Activated CD4-positive, alpha-beta T cell treated with anti-CD3 and anti-CD28 coated beads, Interleukin-2, amount 10 ng/mL, durations not matched to agents 7 days and 5 days (primary cell): ENCODE data around the gene MS4A15. TPM values are rescaled to one million over a fixed set of nuclear protein-coding genes. Genes with fewer than 3 reads are reported as not detected.

Experiments used
- CTCF ChIA-PET: fragments of 350-600 bp; sonication (Branson Sonifier 250); formaldehyde crosslinking; loops from one replicate; lab custom pipeline; 2021; ENCODE audit warnings: antibody characterized with exemption; lab: Charles Lee
- POLR2A ChIA-PET: fragments of 350-600 bp; sonication (Branson Sonifier 250); formaldehyde crosslinking; loops from one replicate; lab custom pipeline; 2021; ENCODE audit warnings: antibody characterized with exemption; lab: Charles Lee
- DNase-seq: peaks from one replicate; pipeline ENCODE4 v3.0.0-alpha.2; 2020
- H3K27ac Mint-ChIP-seq: one replicate; pipeline ENCODE4 v1.8.0; 2021; ENCODE audit warnings: mild to moderate bottlenecking, moderate library complexity, mixed read lengths
- H3K27me3 Mint-ChIP-seq: one replicate; pipeline ENCODE4 v1.8.0; 2021; ENCODE audit warnings: mixed read lengths
- H3K36me3 Mint-ChIP-seq: one replicate; pipeline ENCODE4 v1.8.0; 2021; ENCODE audit warnings: low read depth, mixed read lengths
- H3K4me1 Mint-ChIP-seq: one replicate; pipeline ENCODE4 v1.8.0; 2021; ENCODE audit warnings: mixed read lengths
- H3K4me3 Mint-ChIP-seq: one replicate; pipeline ENCODE4 v1.8.0; 2021; ENCODE audit warnings: mild to moderate bottlenecking, moderate library complexity, mixed read lengths
- H3K9me3 Mint-ChIP-seq: one replicate; pipeline ENCODE4 v1.8.0; 2021; ENCODE audit warnings: mixed read lengths
- total RNA-seq, 2 experiments: library from RNA; stranded (reverse); gene quantifications; one replicate each; pipeline ENCODE4 v1.2.3, GENCODE V29; 2021

MS4A15 gene
- total RNA-seq, 2 experiments from 2014 or later = not detected

DNA sequence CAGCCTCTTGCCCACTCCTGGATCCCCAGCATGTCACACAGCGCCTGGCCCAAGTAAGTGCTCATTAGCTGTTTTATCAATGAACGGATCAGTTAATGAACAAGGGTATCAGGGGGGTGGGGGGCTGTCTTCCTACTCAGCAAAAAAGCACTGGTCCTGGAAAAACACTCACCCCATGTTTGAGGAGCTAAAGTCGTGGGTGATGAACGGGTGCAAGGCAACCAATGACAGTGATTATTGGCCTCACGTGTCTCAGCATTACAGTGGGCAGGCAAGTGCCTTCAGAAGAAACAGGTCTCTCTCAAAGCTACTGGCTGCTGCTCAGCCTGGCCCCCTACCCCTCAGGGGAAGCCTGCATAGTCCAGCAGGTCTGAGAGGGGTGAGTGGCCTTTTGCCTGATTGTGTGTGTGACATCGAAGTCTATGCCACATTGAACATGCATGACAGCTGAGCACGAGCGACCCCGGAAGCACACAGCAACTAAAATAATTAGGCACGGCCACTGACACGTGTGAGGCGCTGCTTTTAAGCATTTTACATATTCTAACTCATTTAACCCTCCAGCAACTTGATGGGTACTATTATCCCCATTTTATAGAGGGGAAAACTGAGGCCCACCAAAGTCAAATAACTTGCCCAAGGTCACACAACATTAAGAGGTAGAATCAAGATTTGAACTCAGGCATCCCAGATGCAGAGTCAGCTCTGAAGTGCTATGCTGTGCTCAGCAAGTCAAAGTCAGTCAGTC, 25.9 kb downstream of the MS4A15 start:
- Mint-ChIP-seq H3K27me3 (peaks cover 5% of the 10 kb centered on the region), H3K27ac (no peak overlapping the region), H3K36me3 (no peaks in the 10 kb centered on the region), H3K9me3 (no peaks in the 10 kb centered on the region), H3K4me3 (no peak overlapping the region), H3K4me1 (no peaks in the 10 kb centered on the region)
- no peak for DNase-seq
- ChIA-PET POLR2A (no interaction called here), CTCF (no interaction called here)

DNA sequence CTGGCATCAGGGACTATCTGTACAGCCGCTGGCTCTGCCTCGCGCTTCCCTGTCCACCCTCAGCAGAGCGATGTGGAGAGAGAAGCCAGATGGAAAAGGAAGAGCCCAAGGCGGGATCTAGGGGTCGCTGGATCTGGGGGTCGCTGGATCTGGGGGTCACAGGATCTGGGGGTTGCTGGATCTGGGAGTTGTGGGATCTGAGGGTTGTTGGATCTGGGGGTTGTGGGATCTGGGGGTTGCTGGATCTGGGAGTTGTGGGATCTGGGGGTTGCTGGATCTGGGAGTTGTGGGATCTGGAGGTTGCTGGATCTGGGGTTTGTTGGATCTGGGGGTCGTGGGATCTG, 26.4 kb downstream of the MS4A15 start:
- no peak overlapping the region for H3K27ac Mint-ChIP-seq
- no peak overlapping the region for H3K4me3 Mint-ChIP-seq
- H3K9me3 Mint-ChIP-seq = no peaks in the 10 kb centered on the region
- ChIA-PET POLR2A (no interaction called here), CTCF (no interaction called here)
- H3K27me3 Mint-ChIP-seq = peaks cover 2% of the 10 kb centered on the region
- no peaks in the 10 kb centered on the region for H3K4me1 Mint-ChIP-seq
- H3K36me3 Mint-ChIP-seq = no peaks in the 10 kb centered on the region
- no peak for DNase-seq

DNA sequence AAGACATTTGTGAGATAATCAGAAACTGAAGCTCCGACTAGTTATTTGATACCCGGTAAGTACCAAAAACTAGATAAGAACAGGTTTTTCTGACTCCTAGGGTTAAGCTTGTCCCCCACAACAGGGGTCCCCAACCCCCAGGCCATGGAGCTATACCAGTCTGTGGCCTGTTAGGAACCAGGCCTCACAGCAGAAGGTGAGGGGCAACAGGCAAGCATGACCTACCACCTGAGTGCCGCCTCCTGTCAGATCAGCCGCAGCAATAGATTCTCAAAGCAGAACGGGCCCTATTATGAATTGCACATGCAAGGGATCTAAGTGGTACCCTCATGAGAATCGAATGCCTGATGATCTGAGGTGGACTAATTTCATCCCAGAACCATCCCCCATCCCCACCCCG, 27.2 kb downstream of the MS4A15 start:
- no peak for DNase-seq
- POLR2A ChIA-PET = no interaction called here
- Mint-ChIP-seq H3K9me3 (no peaks in the 10 kb centered on the region), H3K27ac (no peak overlapping the region), H3K27me3 (no peaks in the 10 kb centered on the region), H3K4me1 (no peaks in the 10 kb centered on the region), H3K36me3 (no peaks in the 10 kb centered on the region), H3K4me3 (no peak overlapping the region)
- CTCF ChIA-PET = interaction anchor here (1.3 to 1.4 kb wide), 2 partner anchors 10 to 89 kb away, joined by 3 read pairs; no protein-coding TSS in a partner anchor

DNA sequence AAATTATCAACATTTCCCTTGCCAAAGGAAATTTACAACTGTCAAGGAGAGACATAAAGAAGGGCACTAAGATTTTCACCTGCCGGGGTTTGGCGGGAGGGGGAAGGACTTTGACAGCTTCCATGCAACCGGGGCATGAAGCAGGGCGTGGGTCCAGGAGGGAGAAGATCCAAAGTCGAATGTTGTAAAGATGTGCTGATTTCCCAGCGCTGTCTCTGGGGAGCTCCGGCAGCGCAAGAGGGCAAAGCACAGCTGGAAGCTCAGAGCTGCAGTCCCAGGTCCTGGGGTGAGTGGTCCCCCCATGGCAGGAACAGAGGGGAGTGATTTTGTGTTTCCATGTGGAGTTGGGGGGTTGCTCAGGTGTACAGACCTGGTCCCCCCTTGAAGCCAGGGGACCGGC, 28.5 kb downstream of the MS4A15 start, which contains the start of gene MS4A10:
Gene MS4A10, plus strand, starts transcription at position 198 of the 400 bp plus-strand sequence. CDS start 5,003 bp downstream, outside the sequence.
- H3K4me3 Mint-ChIP-seq = no peak within 1 kb of the TSS
- POLR2A ChIA-PET = no interaction called here
- no peaks in the 10 kb centered on the region for H3K27me3 Mint-ChIP-seq
- CTCF ChIA-PET = interaction anchor here (1.3 to 1.4 kb wide), 3 partner anchors 9 to 87 kb away, joined by 3 read pairs; no protein-coding TSS in a partner anchor
- H3K4me1 Mint-ChIP-seq = no peaks in the 10 kb centered on the region
- no peak for DNase-seq
- H3K9me3 Mint-ChIP-seq = no peaks in the 10 kb centered on the region
- H3K36me3 Mint-ChIP-seq = no peaks in the 10 kb centered on the region
- no peak within 1 kb of the TSS for H3K27ac Mint-ChIP-seq

DNA sequence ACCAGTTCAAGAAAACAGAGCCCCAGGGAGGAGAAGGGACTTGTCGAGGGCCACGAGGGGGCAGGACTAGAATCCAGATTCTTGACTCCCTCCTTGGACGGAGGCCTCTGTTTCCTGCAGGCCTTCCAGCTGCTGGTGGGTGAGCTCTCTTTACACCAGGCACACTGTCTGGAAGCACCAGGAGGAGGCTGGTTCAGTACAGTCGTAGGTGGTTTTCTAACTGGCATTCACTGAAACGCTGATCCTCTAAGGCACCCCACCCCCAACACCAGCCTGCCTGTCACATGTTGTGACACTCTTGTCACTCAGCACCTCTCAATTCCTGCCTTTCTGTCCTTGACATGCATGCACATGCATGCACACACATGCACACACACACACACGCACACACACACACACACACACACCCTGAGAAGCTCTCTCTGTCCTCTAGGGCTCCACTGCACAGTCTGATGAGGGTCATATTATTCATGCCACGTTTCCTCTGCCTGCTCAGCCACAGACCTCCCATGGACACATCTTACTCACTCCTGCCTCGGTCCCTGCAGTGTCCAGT, 29.2 kb downstream of the MS4A15 start:
- Mint-ChIP-seq H3K27ac (no peak overlapping the region), H3K36me3 (no peaks in the 10 kb centered on the region), H3K4me1 (no peaks in the 10 kb centered on the region), H3K4me3 (no peak overlapping the region), H3K9me3 (no peaks in the 10 kb centered on the region), H3K27me3 (no peaks in the 10 kb centered on the region)
- ChIA-PET CTCF (interaction anchor here (1.4 kb wide), 1 partner anchor 10 kb away, joined by 3 read pairs; no protein-coding TSS in a partner anchor), POLR2A (no interaction called here)
- no peak for DNase-seq

DNA sequence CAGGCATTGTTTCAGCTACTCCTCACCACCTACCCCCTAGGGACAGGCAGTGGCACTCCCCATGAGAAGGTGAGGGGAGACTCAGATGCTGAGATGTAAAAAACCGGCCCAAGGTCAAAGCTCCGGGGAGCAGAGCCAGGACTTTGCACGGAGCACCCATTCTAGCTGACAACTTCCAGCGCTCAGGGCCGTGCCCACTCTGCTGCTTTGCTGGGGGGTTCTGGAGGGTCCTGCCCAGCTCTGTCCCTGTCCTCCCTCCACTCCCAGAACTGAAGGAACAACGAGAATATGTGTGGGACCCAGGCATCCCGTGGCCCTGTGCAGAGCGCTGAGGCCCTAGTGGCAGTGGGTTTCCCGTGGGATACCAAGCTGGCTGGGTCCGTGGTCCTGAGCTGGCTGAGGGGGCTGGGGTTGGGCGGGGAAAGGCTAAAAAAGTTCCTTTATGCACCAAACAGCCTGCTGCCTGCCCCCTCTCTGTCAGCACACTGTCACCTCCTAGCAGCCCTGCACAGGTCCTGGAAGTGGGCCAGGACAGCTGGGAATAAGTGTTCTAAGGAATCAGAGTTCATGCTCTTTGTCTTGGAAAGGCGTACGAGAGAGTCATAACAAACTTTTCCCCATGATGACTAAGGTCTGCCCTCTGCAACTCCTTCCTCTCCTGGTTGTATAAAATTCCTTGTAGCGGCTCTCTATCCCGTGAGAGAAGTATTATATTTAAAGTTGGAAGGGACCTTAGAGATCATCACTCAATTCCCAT, 30.3 kb downstream of the MS4A15 start:
- POLR2A ChIA-PET = no interaction called here
- no peaks in the 10 kb centered on the region for H3K9me3 Mint-ChIP-seq

DNA sequence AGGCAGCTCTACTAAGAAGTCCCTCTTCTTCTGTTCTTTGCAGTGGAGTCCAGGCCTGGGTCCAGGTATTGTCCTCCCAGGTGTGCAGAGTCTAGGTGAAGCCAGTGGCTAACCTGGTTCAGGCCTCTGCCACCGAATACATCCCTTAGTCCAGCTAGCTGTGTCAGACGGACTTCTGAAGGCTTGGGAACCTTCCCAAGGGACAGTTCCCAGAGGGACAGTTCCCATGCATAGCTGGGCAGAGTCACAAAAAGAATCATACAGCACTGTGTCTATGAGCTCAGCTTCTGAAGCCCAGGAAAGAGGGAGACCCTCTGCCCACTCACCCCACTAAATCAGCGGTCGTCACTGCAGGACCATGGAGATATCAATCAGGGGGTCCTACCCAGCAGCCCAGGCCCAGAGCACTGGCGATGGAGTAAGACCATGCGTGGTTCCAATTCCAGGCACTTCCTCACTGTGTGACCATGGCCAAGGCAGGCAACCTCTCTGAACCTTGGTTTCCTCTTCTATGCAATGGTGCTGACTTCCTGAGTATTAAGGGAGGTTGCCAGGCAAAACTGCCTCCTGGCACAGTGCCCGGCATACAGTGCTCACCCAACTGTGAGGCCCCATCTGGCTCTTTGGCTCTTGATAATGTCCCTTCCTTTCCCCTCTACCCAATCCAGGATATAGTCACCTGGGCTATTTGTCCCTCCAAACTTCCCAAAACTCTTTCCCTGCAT, 31.9 kb downstream of the MS4A15 start:
- H3K27me3 Mint-ChIP-seq = peaks cover 6% of the 10 kb centered on the region
- no peak for DNase-seq
- no peak overlapping the region for H3K4me3 Mint-ChIP-seq
- no peak overlapping the region for H3K27ac Mint-ChIP-seq
- no peaks in the 10 kb centered on the region for H3K4me1 Mint-ChIP-seq
- H3K36me3 Mint-ChIP-seq = no peaks in the 10 kb centered on the region
- no peaks in the 10 kb centered on the region for H3K9me3 Mint-ChIP-seq
- ChIA-PET POLR2A (no interaction called here), CTCF (interaction anchor here (2.2 kb wide), 1 partner anchor 13 kb away, joined by 6 read pairs; no protein-coding TSS in a partner anchor)

More for the DNA sequence above, 30.3 kb downstream of the MS4A15 start:
- CTCF ChIA-PET = no interaction called here
- no peak for DNase-seq
- Mint-ChIP-seq H3K36me3 (no peaks in the 10 kb centered on the region), H3K4me1 (no peaks in the 10 kb centered on the region), H3K27ac (no peak overlapping the region), H3K4me3 (no peak overlapping the region), H3K27me3 (peaks cover 4% of the 10 kb centered on the region)

DNA sequence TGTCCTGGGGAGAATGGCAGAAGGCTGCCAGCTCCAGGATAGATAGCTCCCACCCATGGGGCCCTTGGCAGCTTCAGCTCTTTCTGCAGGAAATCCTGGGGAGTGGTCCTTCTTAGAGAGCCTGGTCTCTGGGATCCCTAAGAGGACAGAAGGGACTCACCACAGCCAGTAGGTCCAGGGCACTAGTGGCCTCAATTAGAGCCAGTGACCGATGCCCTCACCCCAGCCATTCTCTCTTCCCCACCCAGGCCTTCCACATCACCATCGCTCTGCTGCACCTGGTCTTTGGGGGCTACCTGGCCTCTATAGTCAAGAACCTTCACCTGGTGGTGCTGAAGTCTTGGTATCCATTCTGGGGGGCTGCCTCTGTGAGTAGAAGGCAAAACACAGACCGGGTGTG, 34.1 kb downstream of the MS4A15 start:
- ChIA-PET CTCF (no interaction called here), POLR2A (no interaction called here)
- Mint-ChIP-seq H3K4me1 (no peaks in the 10 kb centered on the region), H3K27ac (no peak overlapping the region), H3K9me3 (no peaks in the 10 kb centered on the region), H3K36me3 (no peaks in the 10 kb centered on the region), H3K27me3 (peaks cover 6% of the 10 kb centered on the region), H3K4me3 (no peak overlapping the region)
- DNase-seq = no peak

DNA sequence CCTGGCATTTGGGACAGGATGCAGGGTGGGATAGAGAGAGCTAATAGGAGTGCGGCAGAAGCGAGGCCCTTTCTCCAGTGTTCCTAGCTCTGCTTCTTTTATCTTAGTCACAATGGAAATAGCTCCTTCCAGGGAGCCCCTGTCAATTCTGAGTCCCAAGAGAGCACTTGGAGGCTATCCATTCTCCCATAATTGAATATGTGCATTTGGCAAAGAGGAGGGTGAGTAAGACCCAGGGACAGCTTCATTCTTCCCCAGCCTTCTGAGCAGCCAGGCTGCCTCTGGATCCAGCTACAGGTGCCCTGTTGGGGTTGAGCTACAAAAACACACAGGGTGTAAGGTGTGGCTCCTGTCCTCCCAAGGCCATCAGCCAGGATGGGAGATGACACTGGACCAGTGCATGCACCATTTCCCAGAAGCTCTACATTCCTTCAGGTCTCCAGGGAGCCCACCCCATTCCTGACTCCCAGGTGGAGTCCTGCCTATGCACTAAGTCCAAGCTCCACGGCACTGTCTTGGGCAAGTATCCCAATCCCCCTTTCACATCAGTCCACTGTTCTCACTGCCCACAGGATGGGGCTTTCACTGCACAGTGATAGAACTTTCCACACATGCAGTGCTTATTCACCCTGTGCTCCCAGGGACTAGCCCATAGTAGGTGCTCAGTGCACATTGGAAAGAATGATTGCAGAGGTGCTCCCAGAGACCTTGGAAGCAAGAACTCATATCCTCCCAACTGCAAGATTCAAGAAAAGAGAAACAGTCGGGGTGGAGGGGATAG, 34.7 kb downstream of the MS4A15 start:
- POLR2A ChIA-PET = no interaction called here

DNA sequence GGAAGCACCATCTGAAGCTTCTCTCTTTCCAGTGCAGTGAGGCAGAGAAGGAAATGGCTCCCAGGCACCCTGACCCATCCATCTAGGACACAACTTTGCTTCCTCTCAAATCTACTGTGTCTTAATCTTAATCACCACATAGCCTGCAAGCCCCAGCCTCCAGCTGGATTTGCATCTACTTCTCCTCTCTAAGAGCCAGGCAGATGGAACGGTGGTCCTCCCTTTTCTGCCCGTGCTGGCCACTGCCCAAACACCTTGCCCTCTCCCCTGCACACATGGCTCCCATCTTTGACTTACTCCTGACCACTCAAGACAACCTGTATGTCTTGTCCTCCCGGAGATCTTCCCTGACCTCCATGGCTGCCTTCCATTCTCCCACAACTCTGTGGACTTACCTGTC, 35.9 kb downstream of the MS4A15 start:
- CTCF ChIA-PET = interaction anchor here (1.2 kb wide), 1 partner anchor 28 kb away, joined by 3 read pairs; no protein-coding TSS in a partner anchor

More for the DNA sequence above, 34.7 kb downstream of the MS4A15 start:
- H3K27ac Mint-ChIP-seq = no peak overlapping the region
- no peaks in the 10 kb centered on the region for H3K36me3 Mint-ChIP-seq
- H3K27me3 Mint-ChIP-seq = peaks cover 6% of the 10 kb centered on the region
- no peaks in the 10 kb centered on the region for H3K4me1 Mint-ChIP-seq
- no peak for DNase-seq
- H3K9me3 Mint-ChIP-seq = no peaks in the 10 kb centered on the region
- CTCF ChIA-PET = no interaction called here
- H3K4me3 Mint-ChIP-seq = no peak overlapping the region

DNA sequence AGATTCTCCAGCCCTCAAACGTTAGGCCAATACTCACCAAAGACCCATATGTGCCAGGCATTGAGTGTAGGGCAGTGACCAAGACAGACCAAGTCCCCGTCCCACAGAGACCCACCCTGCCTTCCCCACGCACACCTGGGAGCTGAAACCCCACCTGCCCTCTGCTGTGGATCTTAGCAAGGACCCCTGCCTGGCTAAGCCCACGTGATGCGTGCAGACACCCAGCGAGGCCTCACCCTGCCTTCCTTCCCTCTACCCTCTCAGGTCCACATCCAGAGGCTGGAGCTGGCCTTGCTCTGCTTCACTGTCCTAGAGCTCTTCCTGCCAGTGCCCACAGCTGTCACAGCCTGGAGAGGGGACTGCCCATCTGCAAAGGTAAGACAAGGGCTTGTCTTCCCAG, 38.6 kb downstream of the MS4A15 start:
- Mint-ChIP-seq H3K4me3 (no peak overlapping the region), H3K4me1 (no peaks in the 10 kb centered on the region), H3K36me3 (no peaks in the 10 kb centered on the region), H3K27me3 (peaks cover 11% of the 10 kb centered on the region), H3K27ac (no peak overlapping the region), H3K9me3 (no peaks in the 10 kb centered on the region)
- ChIA-PET POLR2A (no interaction called here), CTCF (interaction anchor here (1.2 kb wide), 1 partner anchor 10 kb away, joined by 3 read pairs; the partner anchor contains the start of gene MS4A10)
- no peak for DNase-seq

More for the DNA sequence above, 35.9 kb downstream of the MS4A15 start:
- Mint-ChIP-seq H3K4me1 (no peaks in the 10 kb centered on the region), H3K4me3 (no peak overlapping the region), H3K36me3 (no peaks in the 10 kb centered on the region), H3K9me3 (no peaks in the 10 kb centered on the region), H3K27ac (no peak overlapping the region), H3K27me3 (peaks cover 6% of the 10 kb centered on the region)
- no peak for DNase-seq
- POLR2A ChIA-PET = no interaction called here
